Activated CD4-positive, alpha-beta T cell treated with anti-CD3 and anti-CD28 coated beads, Interleukin-10, Interleukin-2, amounts not matched to agents 100 ng/mL and 50 ng/mL, durations not matched to agents 16 hours and 8 hours (primary cell): Measurements from ENCODE around the gene TAS1R1.
"Not testable (repeated sequence)": the region's sequence is repeated elsewhere in the genome, so short reads cannot be mapped to it uniquely, and the experiment has no call there.

Experiments used
- DNase-seq: peaks from one replicate; pipeline ENCODE4 v3.0.0-alpha.2; 2020

Gene TAS1R1

GRCh38 chr1:6523566-6523965 lies 31.5 kb upstream of the TAS1R1 start:
- peak; percentile 11 for DNase-seq

DNA sequence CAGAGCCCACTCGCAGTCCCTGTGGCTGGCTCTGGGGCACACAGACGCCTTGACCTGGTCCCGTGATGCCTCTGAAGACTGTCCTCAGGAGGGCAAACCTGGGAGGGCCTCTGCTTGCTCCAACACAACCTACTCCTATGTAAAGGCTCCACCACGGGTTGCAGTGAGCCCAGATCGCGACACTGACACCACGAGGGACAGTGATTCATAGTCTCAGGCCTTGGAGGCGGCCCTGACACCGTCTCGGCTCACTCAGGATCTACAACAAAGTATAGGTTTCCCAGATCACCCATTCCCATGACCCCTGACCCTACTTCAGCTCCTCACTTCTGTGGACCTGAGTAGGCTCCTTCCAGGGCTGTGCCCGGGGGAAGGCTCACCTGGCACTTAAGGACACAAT lies 28.8 kb upstream of the TAS1R1 start:
- DNase-seq: no peak

GRCh38 chr1:6528492-6528891 lies 26.6 kb upstream of the TAS1R1 start:
- DNase-seq: no peak

GRCh38 chr1:6530504-6531160 lies 24.5 kb upstream of the TAS1R1 start:
- no peak for DNase-seq

DNA sequence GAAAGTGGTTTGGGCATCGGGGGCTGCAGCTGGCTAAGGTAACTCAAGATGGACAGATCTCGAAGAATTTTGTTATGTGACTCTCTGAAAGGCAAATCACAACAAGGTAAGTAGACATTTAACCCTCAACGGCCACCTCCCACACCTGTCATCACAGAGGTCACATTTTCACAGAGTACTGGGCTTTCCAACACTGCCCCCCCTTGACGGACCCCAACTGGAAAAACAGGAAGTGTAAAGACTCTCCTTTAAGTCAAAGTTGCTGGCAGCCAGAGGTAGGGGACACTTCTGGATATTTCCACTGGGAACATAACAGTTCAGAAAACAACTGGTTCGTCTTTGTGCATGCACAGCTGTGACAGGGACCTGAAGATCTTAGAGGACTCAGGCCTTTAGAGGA lies 23.1 kb upstream of the TAS1R1 start:
- no peak for DNase-seq

- no peak for DNase-seq
Observed at GRCh38 chr1:6534248-6534822, 20.8 kb upstream of the TAS1R1 start.

DNA sequence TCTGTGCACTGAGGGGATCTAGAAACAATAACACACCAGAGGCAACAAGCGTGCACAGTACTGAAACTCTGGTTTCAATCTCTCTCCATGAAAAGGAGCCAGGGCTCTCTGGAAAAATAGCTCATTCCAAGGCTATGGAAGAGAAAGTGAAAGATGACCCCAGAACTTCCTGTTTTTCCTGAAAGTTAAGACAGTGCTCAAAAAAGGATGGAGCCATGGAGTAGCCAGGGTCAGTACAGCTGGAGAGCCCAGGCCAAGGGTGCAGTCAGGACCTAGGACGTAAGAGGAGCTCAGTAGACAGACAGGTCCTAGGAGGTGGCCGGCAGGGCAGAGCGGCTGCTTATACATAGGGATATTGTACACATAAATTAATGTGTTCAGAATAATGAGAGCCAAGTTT lies 19.9 kb upstream of the TAS1R1 start:
- no peak for DNase-seq

GRCh38 chr1:6536291-6536690 lies 18.8 kb upstream of the TAS1R1 start:
- DNase-seq: no peak

- DNase-seq: no peak
Observed at GRCh38 chr1:6538956-6539355, 16.2 kb upstream of the TAS1R1 start.

- peak; percentile 55 for DNase-seq
Observed at GRCh38 chr1:6544831-6545230, 10.3 kb upstream of the TAS1R1 start.

DNA sequence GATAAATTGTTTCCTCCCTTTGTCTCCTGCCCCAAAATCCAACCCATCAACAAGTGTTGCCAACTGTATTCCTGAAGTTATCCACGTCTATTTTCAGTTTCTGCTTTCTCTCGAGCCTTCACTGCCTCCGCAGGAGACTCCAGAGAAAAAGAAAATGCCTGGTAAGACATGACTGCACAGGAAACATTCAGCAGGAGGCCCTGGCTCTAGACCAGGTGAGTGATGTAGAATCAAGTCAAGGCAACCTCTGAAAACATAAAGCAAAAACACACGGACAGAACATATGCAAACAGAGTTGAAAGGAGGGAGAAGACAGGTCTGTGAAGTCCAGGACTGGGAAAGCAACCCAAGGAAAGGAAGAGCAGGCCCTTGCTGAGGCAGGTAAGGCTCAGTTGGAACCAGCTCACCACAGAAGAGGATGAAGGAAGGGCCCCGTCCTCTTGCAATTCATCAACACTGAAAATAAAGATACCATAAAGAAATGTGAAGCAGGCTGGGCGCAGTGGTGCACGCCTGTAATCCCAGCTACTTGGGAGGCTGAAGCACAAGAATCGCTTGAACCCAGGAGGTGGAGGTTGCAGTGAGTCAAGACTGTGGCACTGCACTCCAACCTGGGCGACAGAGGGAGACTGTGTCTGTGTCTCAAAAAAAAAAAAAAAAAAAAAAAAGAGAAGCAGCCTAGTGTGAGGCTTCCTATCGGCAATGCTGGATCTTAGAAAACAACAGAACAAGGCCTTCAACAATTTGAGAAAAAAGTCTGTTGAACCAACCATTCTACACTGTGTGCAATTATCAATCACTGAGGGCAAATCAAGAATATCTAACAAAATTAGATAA lies 9.6 kb upstream of the TAS1R1 start:
- no peak for DNase-seq

DNA sequence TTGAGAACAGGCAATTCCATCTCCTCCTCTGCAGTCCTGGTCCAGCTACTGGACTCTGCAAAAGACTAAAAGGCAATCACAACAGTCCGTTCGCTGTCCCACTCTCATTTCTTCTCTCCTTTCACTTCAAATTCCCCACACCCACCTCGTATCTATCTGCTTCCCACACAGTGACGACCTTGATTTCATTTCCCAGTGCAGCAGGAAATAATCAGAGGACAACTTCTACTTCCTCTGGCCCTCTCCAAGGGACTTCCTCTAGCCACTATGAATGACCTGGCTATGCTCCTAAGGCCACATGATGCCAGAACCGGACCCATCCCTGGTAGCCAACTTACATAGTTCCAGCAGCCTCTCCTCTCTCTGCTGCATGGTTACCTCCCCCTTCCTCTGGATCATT lies 8.8 kb upstream of the TAS1R1 start:
- no peak for DNase-seq

GRCh38 chr1:6547301-6547700 lies 7.8 kb upstream of the TAS1R1 start:
- DNase-seq: no peak

GRCh38 chr1:6554031-6554906 lies 838 bp upstream of the TAS1R1 start, which contains the start of gene NOL9:
Gene NOL9 (minus strand): TSS chr1:6554513. CDS start chr1:6554502, 11 bp downstream.
- peak; percentile 96 for DNase-seq

- DNase-seq: no peak
Observed at GRCh38 chr1:6557597-6557996, 2.5 kb downstream of the TAS1R1 start.

GRCh38 chr1:6559161-6559560 lies 4.1 kb downstream of the TAS1R1 start:
- DNase-seq: not testable (repeated sequence)

DNA sequence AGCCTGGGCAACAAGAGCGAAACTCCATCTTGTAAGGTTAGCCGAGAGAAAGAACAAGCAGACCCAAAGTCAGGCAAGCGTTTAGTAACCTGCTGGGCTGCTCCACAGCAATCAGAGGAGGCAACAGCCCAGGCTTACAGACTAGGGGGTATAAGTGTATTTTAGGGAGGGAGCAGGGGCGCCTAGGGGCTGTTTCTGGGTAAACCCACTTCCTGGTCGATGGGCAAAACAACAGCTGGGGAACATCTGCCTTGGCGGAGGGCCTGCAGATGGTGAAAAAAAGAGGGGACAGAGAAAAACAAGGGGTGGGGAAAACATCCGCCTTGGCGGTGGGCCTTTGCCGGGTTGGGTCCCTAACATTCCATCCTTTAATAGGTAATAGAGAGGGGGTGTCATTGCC lies 5.2 kb downstream of the TAS1R1 start:
- DNase-seq: no peak

DNA sequence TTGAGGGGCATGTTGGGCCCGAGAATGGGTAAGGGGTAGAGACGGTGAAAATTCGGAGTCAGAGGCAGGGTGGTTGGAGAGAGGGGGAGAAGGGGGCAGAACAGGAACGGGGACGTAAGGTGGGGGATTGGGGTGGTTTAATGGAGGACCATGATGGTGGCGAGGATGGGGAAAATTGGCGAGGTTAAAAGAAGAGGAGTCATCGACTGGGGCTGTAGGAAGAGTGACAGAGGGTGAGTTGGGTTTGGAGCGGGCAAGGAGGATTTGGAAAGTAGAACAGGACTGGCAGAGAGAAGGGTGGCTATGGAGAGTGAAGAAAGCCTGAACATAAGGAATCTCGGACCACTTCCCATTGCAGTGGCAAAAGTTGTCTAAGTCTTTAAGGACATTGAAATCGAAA lies 13.9 kb downstream of the TAS1R1 start:
- no peak for DNase-seq

- no peak for DNase-seq
Observed at GRCh38 chr1:6570100-6570499, 15.0 kb downstream of the TAS1R1 start.

DNA sequence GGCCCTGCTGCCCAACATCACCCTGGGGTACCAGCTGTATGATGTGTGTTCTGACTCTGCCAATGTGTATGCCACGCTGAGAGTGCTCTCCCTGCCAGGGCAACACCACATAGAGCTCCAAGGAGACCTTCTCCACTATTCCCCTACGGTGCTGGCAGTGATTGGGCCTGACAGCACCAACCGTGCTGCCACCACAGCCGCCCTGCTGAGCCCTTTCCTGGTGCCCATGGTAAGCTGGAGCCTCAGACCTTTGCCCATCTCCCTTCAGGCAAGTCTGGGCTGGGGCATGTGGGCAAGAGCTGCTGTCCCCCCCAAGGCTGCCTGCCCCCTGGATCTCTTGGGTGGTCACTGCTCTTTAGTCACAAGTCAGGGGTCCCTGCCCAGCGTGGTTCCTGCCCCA lies 15.9 kb downstream of the TAS1R1 start:
- no peak for DNase-seq

GRCh38 chr1:6572653-6573383 lies 17.7 kb downstream of the TAS1R1 start:
- no peak for DNase-seq

GRCh38 chr1:6574025-6574620 lies 19.0 kb downstream of the TAS1R1 start:
- DNase-seq: no peak
